NCI-H526 treated with DMSO at 0.1 percent for 48 hours (cell line): Measurements from ENCODE around the gene DAP3.
"Not testable (repeated sequence)": the region's sequence is repeated elsewhere in the genome, so short reads cannot be mapped to it uniquely, and the experiment has no call there.

Experiments
- DNase-seq: peaks from one replicate; lab custom pipeline; 2025; lab: John Stamatoyannopoulos, UW

The DAP3 gene

GRCh38 chr1:155689081-155689607 is at the start of gene DAP3:
TSS of gene DAP3 (plus strand) at chr1:155689091. CDS start at chr1:155709780, 20,689 bp downstream.
- not testable (repeated sequence) for DNase-seq

GRCh38 chr1:155640367-155640766 is 48.5 kb upstream of the DAP3 start:
- no peak for DNase-seq

- DNase-seq, result not testable (repeated sequence)
These were observed 46.2 kb upstream of the DAP3 start for GRCh38 chr1:155642559-155643180.

GRCh38 chr1:155643230-155643629 is 45.7 kb upstream of the DAP3 start:
- no peak for DNase-seq

GRCh38 chr1:155645034-155645598 is 43.8 kb upstream of the DAP3 start:
- DNase-seq, result no peak

- no peak for DNase-seq
These were observed 43.2 kb upstream of the DAP3 start for GRCh38 chr1:155645648-155646047.

- no peak for DNase-seq
These were observed 42.6 kb upstream of the DAP3 start for GRCh38 chr1:155646307-155646706.

- no peak for DNase-seq
These were observed 40.4 kb upstream of the DAP3 start for GRCh38 chr1:155648207-155649147.

GRCh38 chr1:155649676-155650075 is 39.2 kb upstream of the DAP3 start:
- no peak for DNase-seq

GRCh38 chr1:155650231-155650757 is 38.6 kb upstream of the DAP3 start:
- no peak for DNase-seq

GRCh38 chr1:155651861-155652661 is 36.8 kb upstream of the DAP3 start:
- DNase-seq, result peak; percentile 82

- no peak for DNase-seq
These were observed 35.9 kb upstream of the DAP3 start for GRCh38 chr1:155652951-155653350.

GRCh38 chr1:155657463-155657862 is 31.4 kb upstream of the DAP3 start:
- no peak for DNase-seq

GRCh38 chr1:155661239-155661638 is 27.7 kb upstream of the DAP3 start:
- DNase-seq, result not testable (repeated sequence)

- DNase-seq, result no peak
These were observed 19.4 kb upstream of the DAP3 start for GRCh38 chr1:155669233-155670162.

- no peak for DNase-seq
These were observed 17.1 kb upstream of the DAP3 start for GRCh38 chr1:155671750-155672149.

GRCh38 chr1:155673003-155673402 is 15.9 kb upstream of the DAP3 start:
- no peak for DNase-seq

GRCh38 chr1:155678027-155678426 is 10.9 kb upstream of the DAP3 start:
- DNase-seq, result no peak

- DNase-seq, result not testable (repeated sequence)
These were observed 9.9 kb upstream of the DAP3 start for GRCh38 chr1:155678992-155679391.

- no peak for DNase-seq
These were observed 8.4 kb upstream of the DAP3 start for GRCh38 chr1:155680531-155680930.
